HepG2 (cell line): Measurements from ENCODE around the gene GATA3.

Experiments used
- ASH2L ChIP-seq: fragments of 300-600, 200-600 bp; sonication (generic); IDR thresholded peaks from 2 replicates; pipeline ENCODE4 v1.7.0; 2017; ENCODE audit warnings: low read depth, mild to moderate bottlenecking, moderate library complexity, mixed read lengths, low read length; ENCODE audit not compliant: insufficient read length
- CTCF ChIP-seq: sonication (generic); formaldehyde crosslinking; IDR thresholded peaks from 2 replicates; pipeline ENCODE4 v1.5.0; 2020; ENCODE audit warnings: mild to moderate bottlenecking, missing genetic modification reagents, moderate library complexity
- EP300 ChIP-seq, 3 experiments: sonication (generic) in 1 of 3; formaldehyde crosslinking in 1 of 3; IDR thresholded peaks; 2 replicates each; pipeline versions ENCODE4 v1.5.1 to v1.6.1; 2011 to 2020; ENCODE audit warnings: low read depth in 2 of 3, low read length in 2 of 3, borderline replicate concordance in 1 of 3, improper control_type of control experiment in 1 of 3, mild to moderate bottlenecking in 1 of 3, missing genetic modification reagents in 1 of 3, moderate library complexity in 1 of 3
- HNF4G ChIP-seq, 2 experiments: sonication (generic) in 1 of 2; formaldehyde crosslinking in 1 of 2; IDR thresholded peaks; 2 replicates each; pipeline versions ENCODE4 v1.4.0 to v1.6.1; 2011 to 2020; ENCODE audit warnings: borderline replicate concordance in 2 of 2, low read depth in 2 of 2, mild to moderate bottlenecking in 2 of 2, low read length in 1 of 2, missing genetic modification reagents in 1 of 2, moderate library complexity in 1 of 2
- PRDM4 ChIP-seq: sonication (generic); formaldehyde crosslinking; IDR thresholded peaks from 2 replicates; pipeline ENCODE4 v1.9.0; 2021; ENCODE audit warnings: missing genetic modification reagents, borderline replicate concordance
- SMAD1 ChIP-seq: sonication (generic); formaldehyde crosslinking; IDR thresholded peaks from 2 replicates; pipeline ENCODE4 v1.4.0; 2020; ENCODE audit warnings: missing genetic modification reagents, low read depth, mild to moderate bottlenecking, borderline replicate concordance
- SP2 ChIP-seq: sonication (generic); formaldehyde crosslinking; IDR thresholded peaks from 2 replicates; pipeline ENCODE4 v1.5.1; 2020; ENCODE audit warnings: mild to moderate bottlenecking, missing genetic modification reagents
- TCF7L2 ChIP-seq: IDR thresholded peaks from 2 replicates; pipeline ENCODE4 v1.6.1; 2011; ENCODE audit warnings: mild to moderate bottlenecking, low read depth, low read length, moderate library complexity
- YY1 ChIP-seq: IDR thresholded peaks from 2 replicates; pipeline ENCODE4 v1.6.1; 2011; ENCODE audit warnings: low read length, low read depth, moderate library complexity, mild to moderate bottlenecking; ENCODE audit not compliant: insufficient read depth, insufficient replicate concordance
- ZBTB37 ChIP-seq: sonication (generic); formaldehyde crosslinking; IDR thresholded peaks from 2 replicates; pipeline ENCODE4 v1.4.0; 2020; ENCODE audit warnings: mild to moderate bottlenecking, missing genetic modification reagents
- ZFP90 ChIP-seq: sonication (generic); formaldehyde crosslinking; IDR thresholded peaks from 2 replicates; pipeline ENCODE4 v1.8.0; 2022; ENCODE audit warnings: missing genetic modification reagents, mild to moderate bottlenecking, inconsistent platforms, borderline replicate concordance
- ZKSCAN5 ChIP-seq: sonication (generic); formaldehyde crosslinking; IDR thresholded peaks from 2 replicates; pipeline ENCODE4 v1.5.1; 2020; ENCODE audit warnings: mild to moderate bottlenecking, missing genetic modification reagents
- ZNF597 ChIP-seq: sonication (generic); formaldehyde crosslinking; IDR thresholded peaks from 2 replicates; pipeline ENCODE4 v1.5.0; 2020; ENCODE audit warnings: missing genetic modification reagents
- ZSCAN31 ChIP-seq: sonication (generic); formaldehyde crosslinking; IDR thresholded peaks from 2 replicates; pipeline ENCODE4 v1.5.0; 2020; ENCODE audit warnings: low read depth, mild to moderate bottlenecking, missing genetic modification reagents

GRCh38 chr10:8014649-8015048, 39.8 kb upstream of the GATA3 start:
- TF ChIP-seq YY1 = no peak
- no peak for TF ChIP-seq TCF7L2
- TF ChIP-seq HNF4G (IDR thresholded peaks at IDR 0.05; ENCODE audit: borderline replicate concordance, low read depth, low read length) = no peak
- TF ChIP-seq HNF4G (CRISPR knock-in tag; IDR thresholded peaks at IDR 0.05; ENCODE audit: borderline replicate concordance, low read depth) = no peak
- TF ChIP-seq EP300 (IDR thresholded peaks at IDR 0.05; ENCODE audit: low read depth in 2 of 2, low read length in 2 of 2) = no peak
- no peak for TF ChIP-seq EP300 (CRISPR knock-in tag; IDR thresholded peaks at IDR 0.05; ENCODE audit: borderline replicate concordance)
- TF ChIP-seq SMAD1 (CRISPR knock-in tag) = no peak
- TF ChIP-seq CTCF (CRISPR knock-in tag) = no peak
- no peak for TF ChIP-seq PRDM4
- no peak for TF ChIP-seq ZKSCAN5 (CRISPR knock-in tag)
- no peak for TF ChIP-seq ZNF597 (CRISPR knock-in tag)
- no peak for TF ChIP-seq ZSCAN31 (CRISPR knock-in tag)
- TF ChIP-seq SP2 (CRISPR knock-in tag) = no peak
- TF ChIP-seq ZFP90 (CRISPR knock-in tag) = no peak
- no peak for TF ChIP-seq ASH2L
- TF ChIP-seq ZBTB37 (CRISPR knock-in tag) = no peak
